ENCODE measurements around the gene PLA2G4F.

DNA sequence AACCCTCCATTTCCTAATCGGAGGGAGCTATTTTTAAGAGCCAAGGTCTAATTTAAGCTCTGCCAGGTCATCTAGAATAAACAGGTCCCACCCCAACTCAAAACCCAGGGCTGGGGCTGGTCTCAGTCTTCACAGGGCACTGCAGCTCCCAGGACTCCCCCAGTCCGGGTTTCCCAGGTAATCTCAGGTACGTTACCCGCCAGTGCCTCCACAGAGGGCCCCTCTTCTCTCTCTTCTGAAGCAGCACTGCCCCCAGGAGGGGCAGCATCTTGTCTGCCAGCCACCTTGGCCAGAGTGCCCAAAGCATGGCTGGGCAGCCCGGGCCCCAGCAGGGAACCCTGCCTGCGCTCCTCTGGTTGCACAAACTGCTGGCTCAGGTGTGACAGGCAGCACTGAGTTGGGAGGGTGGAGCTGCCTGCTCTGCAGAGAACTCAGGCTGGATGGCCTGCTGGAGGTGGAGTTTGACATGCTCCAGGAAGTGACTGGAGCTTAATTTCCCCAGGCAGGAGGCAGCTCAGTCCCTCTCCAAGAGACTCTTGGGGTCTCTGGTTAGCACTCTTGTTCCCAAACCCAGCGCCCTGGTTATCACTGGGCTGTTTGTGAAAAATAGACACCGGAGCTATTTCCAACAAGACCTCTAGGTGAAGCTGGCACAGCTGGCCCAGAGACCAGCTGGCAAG lies at the start of gene PLA2G4F:
- TF ChIP-seq, protein P1, sequence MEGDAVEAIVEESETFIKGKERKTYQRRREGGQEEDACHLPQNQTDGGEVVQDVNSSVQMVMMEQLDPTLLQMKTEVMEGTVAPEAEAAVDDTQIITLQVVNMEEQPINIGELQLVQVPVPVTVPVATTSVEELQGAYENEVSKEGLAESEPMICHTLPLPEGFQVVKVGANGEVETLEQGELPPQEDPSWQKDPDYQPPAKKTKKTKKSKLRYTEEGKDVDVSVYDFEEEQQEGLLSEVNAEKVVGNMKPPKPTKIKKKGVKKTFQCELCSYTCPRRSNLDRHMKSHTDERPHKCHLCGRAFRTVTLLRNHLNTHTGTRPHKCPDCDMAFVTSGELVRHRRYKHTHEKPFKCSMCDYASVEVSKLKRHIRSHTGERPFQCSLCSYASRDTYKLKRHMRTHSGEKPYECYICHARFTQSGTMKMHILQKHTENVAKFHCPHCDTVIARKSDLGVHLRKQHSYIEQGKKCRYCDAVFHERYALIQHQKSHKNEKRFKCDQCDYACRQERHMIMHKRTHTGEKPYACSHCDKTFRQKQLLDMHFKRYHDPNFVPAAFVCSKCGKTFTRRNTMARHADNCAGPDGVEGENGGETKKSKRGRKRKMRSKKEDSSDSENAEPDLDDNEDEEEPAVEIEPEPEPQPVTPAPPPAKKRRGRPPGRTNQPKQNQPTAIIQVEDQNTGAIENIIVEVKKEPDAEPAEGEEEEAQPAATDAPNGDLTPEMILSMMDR (IDR thresholded peaks at IDR 0.05): peak in 2 of 7 experiments; percentile 25
- peak in 2 of 3 donors; percentile 60 to 67 for TF ChIP-seq POLR2A (IDR thresholded peaks at IDR 0.05)

All from body of pancreas (tissue), 4 donors.